Liver (tissue), 9 donors: ENCODE results near the gene VPS37D. TPM values are rescaled to one million over a fixed set of nuclear protein-coding genes. Genes with fewer than 3 reads are reported as not detected.

Experiments used
- DNase-seq: peaks from one replicate; pipeline ENCODE4 v3.0.0-alpha.2; 2017; ENCODE audit warnings: low spot score
- H3K27ac ChIP-seq, 2 donors: one replicate each; pipeline ENCODE4 v1.7.0; 2013; ENCODE audit warnings: inconsistent platforms in 2 of 2, low read length in 2 of 2, control low read depth in 1 of 2, low read depth in 1 of 2, mild to moderate bottlenecking in 1 of 2
- H3K27me3 ChIP-seq, 4 donors: one replicate each; pipeline versions ENCODE4 v1.6.1 to v1.7.0; 2013; ENCODE audit warnings: low read length in 3 of 4, inconsistent platforms in 1 of 4, mild to moderate bottlenecking in 1 of 4, moderate library complexity in 1 of 4; ENCODE audit not compliant: control insufficient read depth in 4 of 4, insufficient read depth in 4 of 4
- H3K36me3 ChIP-seq, 4 donors: one replicate each; pipeline versions ENCODE4 v1.6.1 to v1.7.0; 2013; ENCODE audit warnings: low read length in 3 of 4, mild to moderate bottlenecking in 3 of 4, low read depth in 1 of 4, moderate library complexity in 1 of 4; ENCODE audit not compliant: control insufficient read depth in 4 of 4, insufficient read depth in 3 of 4
- H3K4me1 ChIP-seq, 4 donors: one replicate each; pipeline versions ENCODE4 v1.6.1 to v1.7.0; 2013; ENCODE audit warnings: low read length in 3 of 4, mild to moderate bottlenecking in 3 of 4, moderate library complexity in 1 of 4; ENCODE audit not compliant: control insufficient read depth in 4 of 4, insufficient read depth in 4 of 4
- H3K4me3 ChIP-seq, 3 donors: one replicate each; pipeline versions ENCODE4 v1.6.1 to v1.7.0; 2013; ENCODE audit warnings: low read length in 3 of 3, control low read depth in 1 of 3, low read depth in 1 of 3, mild to moderate bottlenecking in 1 of 3
- H3K9ac ChIP-seq, 2 donors: one replicate each; pipeline ENCODE4 v1.7.0; 2013; ENCODE audit warnings: low read length in 2 of 2, mild to moderate bottlenecking in 2 of 2, moderate library complexity in 2 of 2, control low read depth in 1 of 2, low read depth in 1 of 2
- H3K9me3 ChIP-seq, 4 donors: one replicate each; pipeline versions ENCODE4 v1.6.1 to v1.7.0; 2013; ENCODE audit warnings: low read length in 3 of 4; ENCODE audit not compliant: control insufficient read depth in 4 of 4
- ATF3 ChIP-seq: IDR thresholded peaks from 2 replicates; pipeline ENCODE4 v1.6.1; 2016; ENCODE audit warnings: antibody characterized with exemption
- EGR1 ChIP-seq, 2 donors: IDR thresholded peaks; 2 replicates each; pipeline ENCODE4 v1.6.1; 2016 to 2018; ENCODE audit warnings: antibody characterized with exemption in 2 of 2, low read depth in 2 of 2
- FOXA2 ChIP-seq: IDR thresholded peaks from 2 replicates; pipeline ENCODE4 v1.6.1; 2016; ENCODE audit warnings: antibody characterized with exemption
- HNF4A ChIP-seq, 2 donors: conservative IDR thresholded peaks; 2 replicates each; pipeline ENCODE4 v1.6.1; 2016; ENCODE audit warnings: antibody characterized with exemption in 2 of 2, mild to moderate bottlenecking in 2 of 2
- HNF4G ChIP-seq: IDR thresholded peaks from 2 replicates; pipeline ENCODE4 v1.6.1; 2016; ENCODE audit warnings: antibody characterized with exemption
- JUND ChIP-seq, 2 donors: IDR thresholded peaks; 2 replicates each; pipeline ENCODE4 v1.6.1; 2016; ENCODE audit warnings: antibody characterized with exemption in 2 of 2
- MAX ChIP-seq: IDR thresholded peaks from 2 replicates; pipeline ENCODE4 v1.6.1; 2016; ENCODE audit warnings: antibody characterized with exemption
- NR2F2 ChIP-seq: IDR thresholded peaks from 2 replicates; pipeline ENCODE4 v1.6.1; 2016; ENCODE audit warnings: antibody characterized with exemption
- RAD21 ChIP-seq, 2 donors: IDR thresholded peaks; 2 replicates each; pipeline ENCODE4 v1.6.1; 2016; ENCODE audit warnings: antibody characterized with exemption in 2 of 2, mild to moderate bottlenecking in 2 of 2
- REST ChIP-seq: IDR thresholded peaks from 2 replicates; pipeline ENCODE4 v1.6.1; 2016; ENCODE audit warnings: antibody characterized with exemption, mild to moderate bottlenecking
- SP1 ChIP-seq: IDR thresholded peaks from 2 replicates; pipeline ENCODE4 v1.6.1; 2018; ENCODE audit warnings: antibody characterized with exemption, mild to moderate bottlenecking
- YY1 ChIP-seq: IDR thresholded peaks from 2 replicates; pipeline ENCODE4 v1.6.1; 2016; ENCODE audit warnings: antibody characterized with exemption, mild to moderate bottlenecking
- ZBTB33 ChIP-seq: IDR thresholded peaks from 2 replicates; pipeline ENCODE4 v1.6.1; 2016; ENCODE audit warnings: antibody characterized with exemption
- WGBS: extraction: QIAGEN DNeasy Blood & Tissue Kit; methylation state at CpG from one replicate; pipeline ENCODE4 v1.1.7; 2013; 5-methylcytosine and 5-hydroxymethylcytosine counted together
- polyA plus RNA-seq, 2 donors: library from polyadenylated mRNA; stranded (reverse) in 1 of 2; unstranded in 1 of 2; fragments of 200-250 nt in 1 of 2; fragments of >200 nt in 1 of 2; fragmentation: Nextera tagmentation in 1 of 2; extraction: Ambion mirVana in 1 of 2; gene quantifications; one replicate each; pipeline versions ENCODE4 v1.2.1 to v1.2.3, GENCODE V29; 2013 to 2015
- total RNA-seq, 2 donors: library from RNA; depleted of rRNA; stranded (reverse); fragments of >200 nt; gene quantifications; one replicate each; pipeline ENCODE4 v1.2.3, GENCODE V29; 2014
- donor health status: healthy.
- donor health status: healthy.
- donor health status: healthy.
- donor health status: healthy.
- donor health status: healthy.

The VPS37D gene
- total and polyA plus RNA-seq, 4 donors, result 0.38 to 3.3 (median 1.3) TPM

DNA sequence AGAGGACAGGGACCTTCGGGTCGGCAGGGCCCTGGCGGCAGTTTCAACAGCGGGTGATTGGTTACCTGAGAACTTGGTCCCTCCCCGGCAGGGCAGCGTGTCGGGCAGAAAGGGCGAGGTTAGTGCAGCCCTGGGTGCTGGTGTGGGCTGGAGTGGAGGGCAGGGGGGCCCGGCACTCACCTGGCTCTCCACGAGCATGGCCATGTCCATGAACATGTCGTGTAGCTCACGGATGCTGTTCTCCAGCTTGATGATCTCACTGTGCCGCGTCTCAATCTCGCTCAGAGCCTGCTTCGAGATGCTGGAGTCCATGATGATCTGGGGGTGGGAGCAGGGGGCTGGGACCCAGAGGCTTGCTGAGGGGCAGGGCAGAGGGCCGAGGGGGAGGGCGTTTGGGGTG lies 35.0 kb downstream of the VPS37D start:
- TF ChIP-seq HNF4A (conservative IDR thresholded peaks at IDR 0.05) (no peak), SP1 (no peak), FOXA2 (no peak), RAD21 (IDR thresholded peaks at IDR 0.05) (no peak), ATF3 (no peak), ZBTB33 (no peak), JUND (IDR thresholded peaks at IDR 0.05) (no peak)
- Histone ChIP-seq H3K9ac (no peak overlapping the region), H3K4me3 (no peak overlapping the region), H3K27me3 (no peaks in the 10 kb centered on the region), H3K9me3 (no peaks in the 10 kb centered on the region), H3K27ac (no peak overlapping the region), H3K4me1 (no peaks in the 10 kb centered on the region), H3K36me3 (peaks cover under 1 to 22% (median 4%) of the 10 kb centered on the region in 4 donors)
- 95% methylated on average over 18 of the region's 18 CpGs for WGBS
- DNase-seq, result no peak

GRCh38 chr7:73703225-73703624 lies 35.6 kb downstream of the VPS37D start:
- Histone ChIP-seq H3K27ac (no peak overlapping the region), H3K9ac (no peak overlapping the region), H3K9me3 (no peaks in the 10 kb centered on the region), H3K4me1 (no peaks in the 10 kb centered on the region), H3K36me3 (peaks cover 0 to 17% (median 3%) of the 10 kb centered on the region in 4 donors), H3K4me3 (no peak overlapping the region), H3K27me3 (no peaks in the 10 kb centered on the region)
- no peak for TF ChIP-seq YY1
- TF ChIP-seq MAX, result no peak
- no peak for DNase-seq
- 86% methylated on average over 13 of the region's 13 CpGs for WGBS

DNA sequence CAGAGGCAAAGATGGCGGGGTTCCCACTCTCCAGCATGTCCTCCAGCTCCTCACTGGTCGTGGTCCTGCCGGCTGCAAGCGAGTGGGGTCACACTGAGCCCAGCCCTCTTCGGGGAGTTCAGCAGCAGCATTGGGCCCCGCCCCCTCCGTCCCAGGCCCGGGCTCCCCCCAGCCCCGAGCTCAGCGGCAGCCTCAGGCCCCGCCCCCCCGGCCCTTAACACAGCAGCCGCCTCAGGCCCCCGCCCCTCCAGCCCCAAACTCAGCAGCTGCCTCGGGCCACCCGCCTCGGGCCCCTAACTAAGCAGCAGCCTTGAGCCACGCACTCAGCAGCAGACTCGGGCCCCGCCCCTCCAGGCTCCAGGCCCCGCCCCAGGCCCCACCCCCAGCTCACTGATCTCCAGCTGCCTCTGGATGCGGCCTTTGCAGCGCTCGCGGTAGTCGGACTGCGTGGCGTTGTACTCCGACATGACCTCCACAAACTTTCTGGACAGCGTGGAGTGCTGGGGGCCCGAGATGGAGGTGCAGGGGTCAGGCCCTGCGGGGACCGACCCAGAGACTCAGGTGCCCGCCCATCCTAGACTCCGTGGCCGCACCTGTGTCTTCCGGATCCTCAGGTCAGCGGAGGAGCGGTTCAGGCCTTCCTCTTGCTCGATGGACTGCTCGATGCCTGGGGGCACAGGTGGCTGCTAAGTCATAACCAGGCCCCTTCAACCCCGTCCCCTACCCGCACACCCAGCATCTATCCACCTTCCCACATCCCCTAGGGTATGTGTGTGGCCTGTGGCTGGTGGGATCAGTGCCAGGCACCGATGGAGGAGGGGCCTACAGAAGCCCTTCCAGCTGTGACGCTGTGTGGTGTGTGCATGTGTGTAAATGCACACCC lies 36.4 kb downstream of the VPS37D start:
- WGBS, result 47% methylated on average over 45 of the region's 45 CpGs
- H3K36me3 ChIP-seq, result peaks cover 0 to 9% (median under 1%) of the 10 kb centered on the region in 4 donors
- TF ChIP-seq ATF3 (no peak), MAX (no peak), ZBTB33 (no peak), NR2F2 (no peak), REST (no peak), EGR1 (IDR thresholded peaks at IDR 0.05; ENCODE audit: low read depth in 2 of 2) (no peak), HNF4G (no peak)
- no peak overlapping the region for H3K27ac ChIP-seq
- no peaks in the 10 kb centered on the region for H3K4me1 ChIP-seq
- DNase-seq, result peak; percentile 83
- no peaks in the 10 kb centered on the region for H3K27me3 ChIP-seq
- H3K9me3 ChIP-seq, result no peaks in the 10 kb centered on the region
- H3K9ac ChIP-seq, result no peak overlapping the region
- no peak overlapping the region for H3K4me3 ChIP-seq
